ENCODE results near the gene PEX26.

PEX26 gene

DNA sequence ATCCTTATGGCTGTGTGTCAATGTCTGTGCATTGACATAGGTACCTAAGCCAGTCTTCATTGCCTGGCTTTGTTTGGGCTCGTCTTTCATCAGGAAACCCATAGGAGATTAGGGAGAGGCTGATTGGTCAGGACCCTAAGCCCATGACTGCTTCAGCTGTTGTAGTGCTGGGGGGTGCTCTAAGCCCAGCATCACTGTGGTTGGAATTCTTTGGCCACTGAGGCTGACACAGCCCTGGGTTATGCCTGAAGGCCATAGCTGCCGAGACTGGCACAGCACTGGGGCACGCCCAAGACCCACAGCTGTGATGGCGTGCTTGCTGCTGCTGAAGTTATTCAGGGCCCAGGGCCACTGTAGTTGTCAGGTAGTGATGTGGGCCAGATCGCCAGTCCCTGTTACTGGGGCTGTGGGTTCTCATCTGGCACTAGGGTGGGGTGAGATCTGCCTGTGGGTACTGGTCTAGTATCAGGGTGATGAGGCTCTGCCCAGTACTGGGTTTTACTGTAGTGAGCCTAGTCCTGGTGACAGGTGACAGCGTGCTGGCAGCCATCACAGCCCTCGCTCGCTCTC, 77.1 kb downstream of the PEX26 start:
- DNase-seq = no peak

Measured in anterior cingulate cortex (tissue), 58 donors.